ENCODE measurements around the gene PID1. TPM values are rescaled to one million over a fixed set of nuclear protein-coding genes. Genes with fewer than 3 reads are reported as not detected.

The PID1 gene
- total RNA-seq, 1 donor from 2014 or later = 0.69 TPM

GRCh38 chr2:229133155-229133772 lies 137.8 kb downstream of the PID1 start:
- TF ChIP-seq CTCF (conservative IDR thresholded peaks at IDR 0.05; ENCODE audit: low read depth, low read length) = peak; percentile 56
- no peak overlapping the region for H3K4me3 ChIP-seq (ENCODE audit: low read depth, low read length)
- DNase-seq (ENCODE audit: low read depth) = peak; percentile 4

- no peak for TF ChIP-seq CTCF (conservative IDR thresholded peaks at IDR 0.05; ENCODE audit: low read depth, low read length)
- no peak for DNase-seq (ENCODE audit: low read depth)
- H3K4me3 ChIP-seq (ENCODE audit: low read depth, low read length) = no peak overlapping the region
Measured at GRCh38 chr2:229132236-229132635, 138.9 kb downstream of the PID1 start.

- H3K4me3 ChIP-seq (ENCODE audit: low read depth, low read length) = no peak overlapping the region
- no peak for TF ChIP-seq CTCF (conservative IDR thresholded peaks at IDR 0.05; ENCODE audit: low read depth, low read length)
- no peak for DNase-seq (ENCODE audit: low read depth)
Measured at GRCh38 chr2:229130522-229130921, 140.6 kb downstream of the PID1 start.

- no peak for DNase-seq (ENCODE audit: low read depth)
- H3K4me3 ChIP-seq (ENCODE audit: low read depth, low read length) = no peak overlapping the region
- TF ChIP-seq CTCF (conservative IDR thresholded peaks at IDR 0.05; ENCODE audit: low read depth, low read length) = no peak
Measured at GRCh38 chr2:229129738-229130371, 141.2 kb downstream of the PID1 start.

- no peak overlapping the region for H3K4me3 ChIP-seq (ENCODE audit: low read depth, low read length)
- no peak for TF ChIP-seq CTCF (conservative IDR thresholded peaks at IDR 0.05; ENCODE audit: low read depth, low read length)
- no peak for DNase-seq (ENCODE audit: low read depth)
Measured at GRCh38 chr2:229127471-229127870, 143.6 kb downstream of the PID1 start.

GRCh38 chr2:229126066-229126465 lies 145.0 kb downstream of the PID1 start:
- H3K4me3 ChIP-seq (ENCODE audit: low read depth, low read length) = no peak overlapping the region
- TF ChIP-seq CTCF (conservative IDR thresholded peaks at IDR 0.05; ENCODE audit: low read depth, low read length) = no peak
- no peak for DNase-seq (ENCODE audit: low read depth)

- no peak for TF ChIP-seq CTCF (conservative IDR thresholded peaks at IDR 0.05; ENCODE audit: low read depth, low read length)
- no peak for DNase-seq (ENCODE audit: low read depth)
- no peak overlapping the region for H3K4me3 ChIP-seq (ENCODE audit: low read depth, low read length)
Measured at GRCh38 chr2:229124136-229124535, 147.0 kb downstream of the PID1 start.
